Non-pigmented ciliary epithelial cell (primary cell): ENCODE data around the gene KRTAP4-4.
"Not testable (repeated sequence)": the region's sequence is repeated elsewhere in the genome, so short reads cannot be mapped to it uniquely, and the experiment has no call there.

Source experiments
- DNase-seq: peaks from one replicate; pipeline ENCODE4 v3.0.0-alpha.2; 2010; ENCODE audit warnings: low read depth

Gene KRTAP4-4

DNA sequence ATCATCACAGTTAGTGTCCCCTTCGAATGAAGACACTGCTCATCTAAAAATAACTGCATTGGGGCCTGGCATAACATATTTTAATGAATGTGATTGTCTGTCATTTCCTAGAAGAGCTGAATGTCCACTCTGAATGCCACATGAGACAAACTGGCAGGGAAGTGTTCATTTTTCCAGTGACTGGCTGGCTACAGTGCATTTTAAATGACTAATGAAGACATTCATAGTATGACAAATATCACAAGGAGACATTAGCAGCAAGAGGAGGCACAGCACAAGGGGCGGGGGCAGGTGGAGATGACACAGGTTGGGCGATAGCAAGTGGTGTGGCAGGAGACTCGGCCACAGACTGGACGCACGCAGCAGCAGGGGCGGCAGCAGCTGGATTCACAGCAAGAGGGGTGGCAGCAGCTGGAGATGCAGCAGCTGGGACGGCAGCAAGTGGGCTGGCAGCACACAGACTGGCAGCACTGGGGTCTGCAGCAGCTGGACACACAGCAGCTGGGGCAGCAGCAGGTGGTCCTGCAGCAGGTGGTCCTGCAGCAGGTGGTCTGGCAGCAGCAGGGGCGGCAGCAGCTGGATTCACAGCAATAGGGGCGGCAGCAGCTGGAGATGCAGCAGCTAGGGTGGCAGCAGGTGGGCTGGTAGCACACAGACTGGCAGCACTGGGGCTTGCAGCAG, 11.4 kb downstream of the KRTAP4-4 start:
- DNase-seq: not testable (repeated sequence)

GRCh38 chr17:41147531-41148204, 12.9 kb downstream of the KRTAP4-4 start:
- no peak for DNase-seq

DNA sequence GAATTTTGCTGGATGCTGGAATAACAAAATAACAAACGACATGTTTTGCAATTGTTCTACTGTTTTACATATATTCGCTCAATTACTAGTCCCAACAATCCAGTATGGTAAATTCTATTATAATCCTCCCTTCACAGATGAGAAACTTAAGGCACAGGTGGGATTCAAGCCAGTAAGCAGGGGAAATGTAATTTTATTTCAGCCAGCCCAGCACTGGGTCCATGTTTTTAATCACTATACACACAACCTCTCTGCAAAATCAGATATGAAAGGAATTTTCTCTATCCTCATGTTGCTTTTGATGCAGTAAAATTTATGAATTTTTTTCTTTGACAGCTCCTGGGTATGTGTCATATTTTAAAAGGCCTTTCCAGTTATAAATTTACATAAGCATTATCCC, 15.3 kb downstream of the KRTAP4-4 start:
- no peak for DNase-seq

DNA sequence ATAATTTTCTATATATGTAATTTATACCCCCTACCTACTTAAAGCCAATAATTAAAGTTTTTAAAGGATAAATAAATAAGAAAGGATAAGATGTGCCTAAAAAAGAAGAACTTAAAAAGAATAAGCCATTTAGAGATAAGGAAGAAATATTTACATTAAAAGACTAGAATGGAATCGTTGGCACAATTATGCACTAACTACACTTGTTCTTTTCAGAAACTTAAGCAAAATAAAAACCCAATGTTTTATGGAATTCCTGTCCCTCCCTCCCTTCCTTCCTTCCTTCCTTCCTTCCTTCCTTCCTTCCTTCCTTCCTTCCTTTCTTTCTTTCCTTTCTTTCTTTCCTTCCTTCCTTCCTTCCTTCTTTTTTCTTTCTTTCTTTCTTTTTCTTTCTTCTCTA, 15.7 kb downstream of the KRTAP4-4 start:
- no peak for DNase-seq

GRCh38 chr17:41141361-41141760, 19.2 kb downstream of the KRTAP4-4 start:
- DNase-seq: no peak

DNA sequence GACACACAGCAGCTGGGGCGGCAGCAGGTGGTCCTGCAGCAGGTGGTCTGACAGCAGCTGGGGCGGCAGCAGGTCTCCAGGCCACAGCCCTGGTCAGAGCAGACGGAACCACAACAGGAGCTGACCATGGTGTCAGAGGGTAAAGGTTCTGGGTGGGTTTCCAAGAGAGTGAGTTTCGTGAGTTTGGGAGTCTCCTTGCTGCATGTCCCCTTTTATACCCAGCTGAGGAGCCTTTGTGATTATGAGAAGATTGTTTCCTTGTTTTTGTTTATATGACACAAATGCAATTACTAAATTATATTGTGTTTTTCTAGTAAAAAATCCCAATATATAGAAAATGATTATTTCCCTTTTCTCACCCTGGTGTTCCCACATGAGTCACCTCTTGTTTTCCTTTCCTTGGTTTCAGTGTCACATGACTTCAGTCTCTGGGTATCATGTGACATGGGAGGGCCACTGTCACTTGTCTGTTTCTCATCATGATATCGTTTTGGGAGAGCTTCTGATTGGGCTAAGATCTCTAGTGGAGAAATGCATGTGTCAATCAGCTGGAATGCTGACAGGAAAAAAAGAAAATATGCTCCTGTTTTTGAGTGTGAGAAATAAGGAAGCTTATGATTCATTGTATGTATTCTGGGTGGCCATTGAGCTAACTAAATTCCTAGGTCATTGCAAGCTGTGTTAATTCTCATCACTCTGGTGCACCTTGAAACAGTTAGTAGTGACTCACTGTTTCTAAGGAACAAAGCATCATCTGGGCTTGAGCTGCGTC, 20.0 kb downstream of the KRTAP4-4 start, which contains the start of gene KRTAP4-6:
Gene KRTAP4-6, minus strand, starts transcription at position 185 of the 772 bp plus-strand sequence. Its CDS starts 57 bp downstream, at position 128.
- peak; percentile 76 for DNase-seq

- DNase-seq: not testable (repeated sequence)
These were observed 20.7 kb downstream of the KRTAP4-4 start for GRCh38 chr17:41139865-41140264.

DNA sequence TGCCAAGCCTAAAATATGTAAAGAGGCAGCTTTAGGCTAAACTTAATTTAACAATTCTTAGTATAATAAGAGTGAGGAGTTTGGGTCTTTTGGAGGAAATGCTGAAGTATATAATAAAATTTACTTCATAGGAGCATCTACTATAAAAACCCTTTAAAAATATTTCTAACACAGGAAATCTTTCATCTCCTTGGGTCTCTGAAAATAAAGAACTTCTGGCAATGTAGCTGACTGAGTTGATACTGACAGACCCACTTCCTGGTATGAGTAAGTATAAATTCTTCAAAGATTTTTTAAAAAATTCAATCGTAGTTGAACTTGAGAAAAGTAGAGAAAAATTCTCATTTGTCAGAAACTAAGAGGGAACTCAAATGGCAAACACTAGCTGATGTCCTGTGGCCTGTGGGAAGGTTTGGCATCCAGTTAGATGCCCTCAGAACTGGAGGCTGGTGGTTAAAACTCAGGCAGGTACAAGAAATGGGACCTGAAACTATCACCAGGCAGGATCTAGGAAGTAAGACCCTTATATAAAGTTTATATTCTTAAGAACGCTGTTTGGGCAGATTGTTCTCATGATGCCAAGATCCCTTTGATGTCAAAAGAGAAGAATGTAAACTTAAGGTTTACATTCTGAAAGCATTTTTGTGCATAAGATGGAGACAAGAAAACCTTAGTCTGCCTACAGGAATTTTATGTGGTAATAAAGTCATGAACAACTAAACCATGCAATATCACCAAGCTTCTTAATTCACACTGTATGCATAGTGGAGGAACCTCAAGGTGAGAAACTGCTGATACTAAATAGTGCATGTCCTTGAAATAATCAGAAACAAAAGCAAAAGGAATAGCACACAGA, 26.4 kb downstream of the KRTAP4-4 start:
- DNase-seq: no peak

DNA sequence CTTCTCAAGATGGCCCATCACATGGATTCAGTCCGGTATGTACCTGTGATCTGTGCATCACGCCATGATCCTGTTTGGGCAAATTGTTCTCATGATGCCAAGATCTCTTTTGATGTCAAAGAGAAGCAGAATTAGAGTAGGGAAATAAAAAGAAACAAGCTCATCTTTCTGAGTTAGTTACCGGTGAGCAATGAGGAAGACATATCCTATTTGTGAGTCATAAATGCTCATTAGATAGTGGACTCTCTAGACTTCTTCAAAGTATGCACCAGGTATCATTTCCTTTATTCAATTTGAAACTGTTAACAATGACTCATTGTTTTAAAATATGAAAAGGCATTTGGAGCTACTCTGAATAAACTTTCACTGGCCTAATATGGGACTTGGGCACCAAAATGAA, 28.6 kb downstream of the KRTAP4-4 start:
- no peak for DNase-seq

DNA sequence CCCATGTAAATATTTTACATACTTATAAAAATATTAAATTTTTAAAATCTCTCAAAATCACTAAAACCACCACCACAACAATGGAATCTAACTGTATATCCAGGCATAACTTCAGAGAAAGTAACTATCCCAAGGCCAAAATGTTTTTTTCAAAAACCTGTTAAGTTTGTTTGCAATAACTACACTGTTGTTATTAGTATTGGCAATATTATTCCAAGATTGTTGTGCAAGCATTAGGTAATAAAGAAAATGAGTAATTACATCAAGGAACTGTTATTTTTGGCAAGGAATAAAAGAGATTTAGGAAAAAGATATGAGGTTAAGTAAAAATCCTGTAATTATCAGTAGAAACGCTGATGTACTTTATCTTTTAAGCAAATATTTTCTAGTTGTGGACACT, 33.2 kb downstream of the KRTAP4-4 start:
- no peak for DNase-seq

DNA sequence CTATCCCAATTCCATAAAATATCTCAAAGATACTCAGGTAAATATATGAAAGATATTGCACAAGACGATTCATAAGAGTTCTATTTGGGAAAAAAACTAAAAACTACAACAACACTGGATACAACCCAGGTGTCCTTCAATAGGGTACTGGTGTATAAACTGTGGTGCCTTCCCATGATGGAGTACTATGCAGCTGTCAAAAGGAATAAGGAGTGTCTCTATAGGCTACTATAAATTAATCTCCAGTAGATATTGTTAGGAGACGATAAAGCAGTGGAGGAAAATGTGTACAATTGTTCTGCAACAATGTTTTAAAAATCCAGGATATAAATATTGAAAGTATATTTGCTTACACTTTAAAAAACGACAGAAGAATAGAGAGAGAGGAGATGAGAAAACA, 34.1 kb downstream of the KRTAP4-4 start:
- no peak for DNase-seq

GRCh38 chr17:41125064-41125463, 35.5 kb downstream of the KRTAP4-4 start:
- no peak for DNase-seq

GRCh38 chr17:41123991-41124371, 36.6 kb downstream of the KRTAP4-4 start, which contains the start of gene KRTAP4-12:
Gene KRTAP4-12 (minus strand): TSS chr17:41124182. CDS start chr17:41124122, 60 bp downstream.
- DNase-seq: not testable (repeated sequence)

DNA sequence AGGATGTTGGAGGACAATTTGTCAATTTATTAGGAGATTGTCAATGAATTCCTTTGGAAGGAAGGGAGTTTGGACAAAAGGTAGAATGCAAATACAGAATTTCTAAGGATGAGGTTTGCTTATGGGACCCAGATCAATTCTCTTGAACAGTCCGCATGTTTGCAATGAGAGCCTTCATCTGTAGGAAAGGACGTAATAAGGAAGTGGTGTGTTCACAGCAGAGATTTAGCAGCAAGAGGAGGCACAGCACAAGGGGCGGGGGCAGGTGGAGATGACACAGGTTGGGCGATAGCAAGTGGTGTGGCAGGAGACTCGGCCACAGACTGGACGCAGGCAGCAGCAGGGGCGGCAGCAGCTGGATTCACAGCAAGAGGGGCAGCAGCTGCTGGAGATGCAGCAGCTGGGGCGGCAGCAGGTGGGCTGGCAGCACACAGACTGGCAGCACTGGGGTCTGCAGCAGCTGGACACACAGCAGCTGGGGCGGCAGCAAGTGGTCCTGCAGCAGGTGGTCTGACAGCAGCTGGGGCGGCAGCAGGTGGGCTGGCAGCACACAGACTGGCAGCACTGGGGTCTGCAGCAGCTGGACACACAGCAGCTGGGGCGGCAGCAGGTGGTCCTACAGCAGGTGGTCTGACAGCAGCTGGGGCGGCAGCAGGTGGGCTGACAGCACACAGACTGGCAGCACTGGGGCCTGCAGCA, 37.1 kb downstream of the KRTAP4-4 start:
- not testable (repeated sequence) for DNase-seq

- no peak for DNase-seq
These were observed 38.8 kb downstream of the KRTAP4-4 start for GRCh38 chr17:41121742-41122141.

DNA sequence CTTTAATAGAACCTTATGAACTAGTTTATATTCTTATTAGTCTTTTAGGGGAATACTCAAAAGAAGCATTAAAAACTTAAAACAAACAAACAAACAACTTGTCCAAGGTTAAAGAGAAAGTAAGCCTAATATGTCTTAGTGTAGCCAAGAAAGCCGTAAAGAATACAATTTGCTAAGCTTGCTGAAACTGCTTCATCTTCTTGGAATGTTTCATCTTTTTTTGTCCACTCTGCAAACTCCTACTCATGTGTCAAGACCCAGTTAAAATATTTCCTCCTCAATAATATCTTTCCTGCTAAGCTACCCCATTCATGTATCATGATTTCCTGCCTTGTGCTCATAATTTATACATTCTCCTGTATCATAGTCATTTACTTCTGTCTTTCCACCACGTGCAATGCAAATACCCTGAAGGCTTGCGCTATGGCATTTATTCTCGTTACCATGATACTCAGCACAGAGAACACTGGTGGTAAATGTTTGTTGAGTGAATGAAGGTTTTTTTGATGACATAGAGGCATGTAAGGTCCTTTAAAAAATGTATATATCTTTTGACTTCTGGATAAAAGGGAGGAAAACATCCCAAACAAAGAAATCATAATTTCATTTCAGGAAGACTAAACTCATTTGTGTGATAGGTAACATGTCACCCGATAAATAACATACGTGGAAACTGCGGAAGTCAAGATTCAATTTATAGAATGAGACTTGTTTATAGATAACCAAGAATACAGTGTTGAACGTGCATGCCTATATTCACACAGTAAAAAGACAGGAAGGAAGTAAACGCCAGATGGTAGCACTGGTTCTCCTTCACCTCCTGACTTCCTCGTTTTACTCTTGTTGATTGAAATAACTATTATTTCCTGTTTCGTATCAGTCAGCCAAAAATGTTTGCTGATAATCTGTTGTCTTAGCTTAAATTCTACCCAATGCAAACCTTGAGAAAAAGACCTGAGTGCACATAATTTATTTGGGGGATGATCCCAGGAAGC, 40.6 kb downstream of the KRTAP4-4 start:
- DNase-seq: not testable (repeated sequence)

DNA sequence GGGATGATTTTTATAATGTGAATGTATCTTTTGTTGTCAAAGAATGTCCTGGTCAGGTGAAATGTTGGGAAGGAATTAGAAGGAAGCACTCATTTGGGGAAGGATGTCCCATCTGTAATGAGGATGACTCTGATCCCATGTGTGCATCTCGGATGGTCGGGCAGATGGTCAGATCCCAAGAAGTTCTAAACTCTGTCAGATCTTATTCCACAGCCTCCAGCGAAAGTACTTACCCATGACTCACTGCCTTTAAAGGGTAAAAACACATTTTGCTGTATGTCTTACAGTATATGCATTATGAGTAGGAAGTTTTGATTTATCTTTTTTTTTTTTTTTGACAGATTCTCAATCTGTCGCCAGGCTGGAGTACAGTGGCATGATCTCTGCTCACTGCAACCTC, 41.8 kb downstream of the KRTAP4-4 start:
- DNase-seq: no peak

- DNase-seq: not testable (repeated sequence)
These were observed 42.6 kb downstream of the KRTAP4-4 start, which contains the start of gene KRTAP4-11 for GRCh38 chr17:41117846-41118386. Gene KRTAP4-11 (minus strand): TSS chr17:41118373. CDS start chr17:41118315, 58 bp downstream.

DNA sequence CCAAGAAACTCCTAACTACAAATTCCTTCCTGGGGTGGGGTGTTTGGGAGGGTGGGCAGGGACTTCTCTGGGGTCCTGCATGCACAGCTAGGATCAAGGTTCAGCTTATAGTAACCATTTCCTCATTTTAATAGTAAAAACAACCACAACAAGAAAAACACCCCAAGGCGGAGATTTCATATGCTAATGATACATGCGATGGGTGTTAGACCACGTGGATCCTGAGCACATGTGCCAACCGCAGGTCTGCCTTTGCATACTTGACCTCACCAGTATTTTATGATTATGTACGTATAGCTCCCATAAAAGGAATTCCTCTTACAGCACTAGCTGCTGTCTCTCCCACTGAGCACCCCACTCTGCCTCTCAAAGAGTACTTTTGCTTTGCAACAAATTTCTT, 44.3 kb downstream of the KRTAP4-4 start:
- DNase-seq: no peak
